HEK293 (cell line): ENCODE measurements around the gene OPN4.

Experiments used
- BCL11B ChIP-seq: fragments of 450-650 bp; formaldehyde crosslinking; IDR thresholded peaks from 2 replicates; pipeline ENCODE4 v1.5.1; 2016; ENCODE audit warnings: low read depth, missing biosample characterization, missing genetic modification characterization
- PBX3 ChIP-seq: sonication (generic); formaldehyde crosslinking; IDR thresholded peaks from 2 replicates; pipeline ENCODE4 v1.8.1; 2022; ENCODE audit warnings: mild to moderate bottlenecking, moderate library complexity, missing genetic modification reagents
- ZBTB20 ChIP-seq: fragments of 450-650 bp; formaldehyde crosslinking; IDR thresholded peaks from 2 replicates; pipeline ENCODE4 v1.5.1; 2016; ENCODE audit warnings: missing biosample characterization, missing genetic modification characterization
- ZBTB7A ChIP-seq: fragments of 450-650 bp; formaldehyde crosslinking; IDR thresholded peaks from 2 replicates; pipeline ENCODE4 v1.5.1; 2016; ENCODE audit warnings: low read depth, missing biosample characterization, missing genetic modification characterization
- ZNF169 ChIP-seq: fragments of 450-650 bp; formaldehyde crosslinking; IDR thresholded peaks from 2 replicates; pipeline ENCODE4 v1.5.1; 2016; ENCODE audit warnings: missing biosample characterization, missing genetic modification characterization
- ZNF449 ChIP-seq: fragments of 450-650 bp; formaldehyde crosslinking; IDR thresholded peaks from 2 replicates; pipeline ENCODE4 v1.5.1; 2017; ENCODE audit warnings: missing biosample characterization, mild to moderate bottlenecking, missing genetic modification characterization, moderate library complexity
- ZNF549 ChIP-seq: fragments of 450-650 bp; IDR thresholded peaks from 2 replicates; pipeline ENCODE4 v1.5.1; 2018; ENCODE audit warnings: missing biosample characterization, missing genetic modification characterization, mild to moderate bottlenecking, inconsistent platforms, moderate library complexity
- ZNF777 ChIP-seq: fragments of 450-650 bp; formaldehyde crosslinking; IDR thresholded peaks from 2 replicates; pipeline ENCODE4 v1.5.1; 2017; ENCODE audit warnings: missing biosample characterization, missing genetic modification characterization, borderline replicate concordance
- ZNF830 ChIP-seq: fragments of 450-650 bp; IDR thresholded peaks from 2 replicates; pipeline ENCODE4 v1.5.0; 2018; ENCODE audit warnings: missing biosample characterization, missing genetic modification characterization, low read depth, mild to moderate bottlenecking, moderate library complexity
- TF ChIP-seq, protein P1 (sequence below): fragments of 450-650 bp; formaldehyde crosslinking; IDR thresholded peaks from 2 replicates; pipeline ENCODE4 v1.5.1; 2016; ENCODE audit warnings: missing biosample characterization, missing genetic modification characterization

GRCh38 chr10:86705139-86705538, 50.8 kb downstream of the OPN4 start:
- TF ChIP-seq ZBTB7A (tag by site-specific recombination) (no peak), ZNF830 (tag by site-specific recombination) (no peak), ZNF777 (no peak), ZBTB20 (tag by site-specific recombination) (no peak), ZNF169 (tag by site-specific recombination) (no peak), ZNF549 (no peak), ZNF449 (tag by site-specific recombination) (no peak), BCL11B (tag by site-specific recombination) (no peak), PBX3 (CRISPR knock-in tag) (no peak)
- TF ChIP-seq, protein P1, sequence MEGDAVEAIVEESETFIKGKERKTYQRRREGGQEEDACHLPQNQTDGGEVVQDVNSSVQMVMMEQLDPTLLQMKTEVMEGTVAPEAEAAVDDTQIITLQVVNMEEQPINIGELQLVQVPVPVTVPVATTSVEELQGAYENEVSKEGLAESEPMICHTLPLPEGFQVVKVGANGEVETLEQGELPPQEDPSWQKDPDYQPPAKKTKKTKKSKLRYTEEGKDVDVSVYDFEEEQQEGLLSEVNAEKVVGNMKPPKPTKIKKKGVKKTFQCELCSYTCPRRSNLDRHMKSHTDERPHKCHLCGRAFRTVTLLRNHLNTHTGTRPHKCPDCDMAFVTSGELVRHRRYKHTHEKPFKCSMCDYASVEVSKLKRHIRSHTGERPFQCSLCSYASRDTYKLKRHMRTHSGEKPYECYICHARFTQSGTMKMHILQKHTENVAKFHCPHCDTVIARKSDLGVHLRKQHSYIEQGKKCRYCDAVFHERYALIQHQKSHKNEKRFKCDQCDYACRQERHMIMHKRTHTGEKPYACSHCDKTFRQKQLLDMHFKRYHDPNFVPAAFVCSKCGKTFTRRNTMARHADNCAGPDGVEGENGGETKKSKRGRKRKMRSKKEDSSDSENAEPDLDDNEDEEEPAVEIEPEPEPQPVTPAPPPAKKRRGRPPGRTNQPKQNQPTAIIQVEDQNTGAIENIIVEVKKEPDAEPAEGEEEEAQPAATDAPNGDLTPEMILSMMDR (tag by site-specific recombination): no peak
